Measurements from ENCODE around the gene GALNT16.

The GALNT16 gene

DNA sequence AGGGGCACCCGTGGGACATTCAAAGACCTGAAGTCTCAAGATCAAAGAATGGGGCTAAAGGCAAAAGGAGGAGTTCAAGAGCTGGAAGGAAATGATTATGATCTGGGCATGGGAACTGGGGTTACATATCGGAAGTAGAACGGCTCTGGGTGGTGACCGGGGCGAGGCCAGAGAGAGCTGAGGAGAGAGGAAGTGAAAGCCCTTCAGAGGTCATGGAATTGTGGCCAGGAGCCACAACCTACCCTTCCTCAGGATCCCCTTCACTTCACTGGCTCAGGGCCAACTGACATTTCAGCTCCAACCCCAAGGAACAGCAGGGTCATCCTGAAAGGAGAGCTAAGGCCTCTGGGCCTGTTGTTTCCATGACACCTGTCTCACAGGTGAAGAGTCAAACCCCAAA lies 57.8 kb downstream of the GALNT16 start:
- H3K4me1 ChIP-seq (ENCODE audit: insufficient read depth, low read length) = no peaks in the 10 kb centered on the region
- no peaks in the 10 kb centered on the region for H3K36me3 ChIP-seq (ENCODE audit: insufficient read depth, low read length)
- DNase-seq = no peak
- no peak overlapping the region for H3K9ac ChIP-seq (ENCODE audit: low read depth, low read length)
- H3K4me2 ChIP-seq (ENCODE audit: insufficient read depth, low read length) = no peak overlapping the region
- no peak overlapping the region for H3K4me3 ChIP-seq (ENCODE audit: low read depth in 1 of 2, low read length in 2 of 2)
- no peak for ATAC-seq (ENCODE audit: insufficient read depth, low read depth)
- H3K9me3 ChIP-seq (ENCODE audit: insufficient read depth, low read length, severe bottlenecking) = no peaks in the 10 kb centered on the region
- no peaks in the 10 kb centered on the region for H3K79me2 ChIP-seq (ENCODE audit: insufficient read depth, low read length)
- H3K27ac ChIP-seq (ENCODE audit: low read length) = no peak overlapping the region
- no peaks in the 10 kb centered on the region; the same call in 1 of the 2 replicates for H4K20me1 ChIP-seq (ENCODE audit: insufficient read depth, low read length)
- TF ChIP-seq EZH2 (IDR thresholded peaks at IDR 0.05; ENCODE audit: borderline replicate concordance, low read depth, low read length, severe bottlenecking) = no peak
- TF ChIP-seq, protein P1, sequence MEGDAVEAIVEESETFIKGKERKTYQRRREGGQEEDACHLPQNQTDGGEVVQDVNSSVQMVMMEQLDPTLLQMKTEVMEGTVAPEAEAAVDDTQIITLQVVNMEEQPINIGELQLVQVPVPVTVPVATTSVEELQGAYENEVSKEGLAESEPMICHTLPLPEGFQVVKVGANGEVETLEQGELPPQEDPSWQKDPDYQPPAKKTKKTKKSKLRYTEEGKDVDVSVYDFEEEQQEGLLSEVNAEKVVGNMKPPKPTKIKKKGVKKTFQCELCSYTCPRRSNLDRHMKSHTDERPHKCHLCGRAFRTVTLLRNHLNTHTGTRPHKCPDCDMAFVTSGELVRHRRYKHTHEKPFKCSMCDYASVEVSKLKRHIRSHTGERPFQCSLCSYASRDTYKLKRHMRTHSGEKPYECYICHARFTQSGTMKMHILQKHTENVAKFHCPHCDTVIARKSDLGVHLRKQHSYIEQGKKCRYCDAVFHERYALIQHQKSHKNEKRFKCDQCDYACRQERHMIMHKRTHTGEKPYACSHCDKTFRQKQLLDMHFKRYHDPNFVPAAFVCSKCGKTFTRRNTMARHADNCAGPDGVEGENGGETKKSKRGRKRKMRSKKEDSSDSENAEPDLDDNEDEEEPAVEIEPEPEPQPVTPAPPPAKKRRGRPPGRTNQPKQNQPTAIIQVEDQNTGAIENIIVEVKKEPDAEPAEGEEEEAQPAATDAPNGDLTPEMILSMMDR (IDR thresholded peaks at IDR 0.05; ENCODE audit: borderline replicate concordance, extremely low read depth, low read length, poor library complexity, severe bottlenecking) = no peak
- peaks cover 10% of the 10 kb centered on the region for H3K27me3 ChIP-seq (ENCODE audit: insufficient read depth, low read length, poor library complexity)
- H2AFZ ChIP-seq (ENCODE audit: low read depth, low read length) = no peak overlapping the region

DNA sequence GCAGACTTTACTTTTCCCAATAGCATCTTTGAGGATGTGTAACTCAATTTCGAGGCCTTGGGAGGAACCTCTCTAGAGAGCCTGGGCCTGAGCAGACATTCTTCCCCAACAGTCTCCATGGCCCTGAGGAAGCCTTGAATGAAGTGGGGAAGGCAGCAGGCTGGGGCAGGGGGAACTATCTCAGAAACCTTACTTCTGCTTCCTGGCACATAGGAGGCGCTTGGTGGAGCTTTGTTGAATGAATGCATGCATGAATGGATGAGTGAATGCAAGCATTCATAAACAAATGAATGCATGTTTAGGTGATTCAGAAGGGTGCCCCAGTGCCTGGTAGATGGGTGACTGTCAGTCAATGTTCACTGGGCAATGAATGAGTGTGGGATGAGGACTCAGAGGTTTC lies 58.3 kb downstream of the GALNT16 start:
- no peak for ATAC-seq (ENCODE audit: insufficient read depth, low read depth)
- H3K9ac ChIP-seq (ENCODE audit: low read depth, low read length) = no peak overlapping the region
- H3K4me3 ChIP-seq (ENCODE audit: low read depth in 1 of 2, low read length in 2 of 2) = no peak overlapping the region
- no peak overlapping the region for H2AFZ ChIP-seq (ENCODE audit: low read depth, low read length)
- TF ChIP-seq, protein P1 (IDR thresholded peaks at IDR 0.05; ENCODE audit: borderline replicate concordance, extremely low read depth, low read length, poor library complexity, severe bottlenecking) = no peak
- no peak for TF ChIP-seq EZH2 (IDR thresholded peaks at IDR 0.05; ENCODE audit: borderline replicate concordance, low read depth, low read length, severe bottlenecking)
- no peaks in the 10 kb centered on the region for H3K4me1 ChIP-seq (ENCODE audit: insufficient read depth, low read length)
- no peaks in the 10 kb centered on the region for H3K9me3 ChIP-seq (ENCODE audit: insufficient read depth, low read length, severe bottlenecking)
- H3K79me2 ChIP-seq (ENCODE audit: insufficient read depth, low read length) = no peaks in the 10 kb centered on the region
- no peaks in the 10 kb centered on the region; the same call in 1 of the 2 replicates for H4K20me1 ChIP-seq (ENCODE audit: insufficient read depth, low read length)
- no peak overlapping the region for H3K27ac ChIP-seq (ENCODE audit: low read length)
- no peak for DNase-seq
- no peaks in the 10 kb centered on the region for H3K36me3 ChIP-seq (ENCODE audit: insufficient read depth, low read length)
- H3K27me3 ChIP-seq (ENCODE audit: insufficient read depth, low read length, poor library complexity) = peaks cover 10% of the 10 kb centered on the region
- H3K4me2 ChIP-seq (ENCODE audit: insufficient read depth, low read length) = no peak overlapping the region

DNA sequence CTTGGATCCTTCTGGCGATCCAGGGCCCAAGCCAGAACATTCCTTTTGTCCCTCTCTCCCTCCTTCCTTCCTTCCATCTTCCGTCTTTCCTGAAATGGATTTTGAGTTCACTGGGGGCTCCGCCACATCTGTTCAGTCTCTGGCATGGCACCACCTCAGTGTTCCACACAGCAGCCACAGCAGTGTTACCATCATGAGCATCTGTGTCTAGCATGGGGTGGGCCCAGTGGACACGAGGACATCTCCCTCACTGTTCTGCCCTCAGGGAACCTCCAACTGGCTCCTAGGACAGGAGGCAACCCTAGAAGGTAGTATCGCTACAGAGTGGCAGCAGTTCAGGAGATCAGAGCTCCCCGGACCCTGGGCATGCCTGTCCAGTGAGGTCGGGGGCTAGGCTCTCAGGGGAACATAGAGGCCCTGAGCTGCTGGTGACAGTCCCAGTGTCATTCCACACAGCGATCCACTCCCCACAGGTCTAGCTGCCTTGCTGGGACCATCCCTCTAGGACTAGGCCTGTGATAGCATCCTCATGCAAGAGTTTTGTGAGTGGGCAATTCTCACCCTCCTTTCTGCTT lies 59.0 kb downstream of the GALNT16 start:
- no peak overlapping the region for H3K9ac ChIP-seq (ENCODE audit: low read depth, low read length)
- TF ChIP-seq, protein P1 (IDR thresholded peaks at IDR 0.05; ENCODE audit: borderline replicate concordance, extremely low read depth, low read length, poor library complexity, severe bottlenecking) = no peak
- H3K9me3 ChIP-seq (ENCODE audit: insufficient read depth, low read length, severe bottlenecking) = no peaks in the 10 kb centered on the region
- no peak overlapping the region for H3K27ac ChIP-seq (ENCODE audit: low read length)
- no peaks in the 10 kb centered on the region for H3K79me2 ChIP-seq (ENCODE audit: insufficient read depth, low read length)
- no peaks in the 10 kb centered on the region for H3K36me3 ChIP-seq (ENCODE audit: insufficient read depth, low read length)
- no peak overlapping the region for H3K4me3 ChIP-seq (ENCODE audit: low read depth in 1 of 2, low read length in 2 of 2)
- no peaks in the 10 kb centered on the region for H3K4me1 ChIP-seq (ENCODE audit: insufficient read depth, low read length)
- DNase-seq = no peak
- H3K27me3 ChIP-seq (ENCODE audit: insufficient read depth, low read length, poor library complexity) = peaks cover 10% of the 10 kb centered on the region
- H2AFZ ChIP-seq (ENCODE audit: low read depth, low read length) = no peak overlapping the region
- H3K4me2 ChIP-seq (ENCODE audit: insufficient read depth, low read length) = no peak overlapping the region
- H4K20me1 ChIP-seq (ENCODE audit: insufficient read depth, low read length) = no peaks in the 10 kb centered on the region; the same call in 1 of the 2 replicates
- ATAC-seq (ENCODE audit: insufficient read depth, low read depth) = no peak

DNA sequence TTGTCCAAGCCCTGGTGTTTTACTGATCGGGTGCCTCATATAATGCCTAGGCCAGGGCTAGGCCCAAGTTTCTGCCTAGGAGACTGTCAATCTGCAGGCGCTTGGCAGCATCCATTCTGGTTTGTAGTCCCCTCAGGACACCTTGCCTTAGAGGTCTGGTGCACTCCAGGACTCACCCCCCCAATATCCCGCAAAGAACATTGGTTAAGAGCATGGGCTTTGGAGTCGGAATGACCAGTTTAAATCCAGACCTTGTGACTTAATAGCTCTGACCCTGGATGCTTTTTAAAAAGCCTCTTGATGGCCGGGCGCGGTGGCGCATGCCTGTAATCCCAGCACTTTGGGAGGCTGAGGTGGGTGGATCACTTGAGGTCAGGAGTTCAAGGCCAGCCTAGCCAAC lies 60.0 kb downstream of the GALNT16 start:
- Histone ChIP-seq H3K4me3 (ENCODE audit: low read depth in 1 of 2, low read length in 2 of 2) (no peak overlapping the region), H3K79me2 (ENCODE audit: insufficient read depth, low read length) (no peaks in the 10 kb centered on the region), H3K9me3 (ENCODE audit: insufficient read depth, low read length, severe bottlenecking) (no peaks in the 10 kb centered on the region), H2AFZ (ENCODE audit: low read depth, low read length) (no peak overlapping the region), H3K27me3 (ENCODE audit: insufficient read depth, low read length, poor library complexity) (peaks cover 7% of the 10 kb centered on the region), H3K36me3 (ENCODE audit: insufficient read depth, low read length) (no peaks in the 10 kb centered on the region), H4K20me1 (ENCODE audit: insufficient read depth, low read length) (no peaks in the 10 kb centered on the region; the same call in 1 of the 2 replicates), H3K9ac (ENCODE audit: low read depth, low read length) (no peak overlapping the region), H3K27ac (ENCODE audit: low read length) (no peak overlapping the region), H3K4me2 (ENCODE audit: insufficient read depth, low read length) (no peak overlapping the region), H3K4me1 (ENCODE audit: insufficient read depth, low read length) (no peaks in the 10 kb centered on the region)
- no peak for DNase-seq
- TF ChIP-seq, protein P1 (IDR thresholded peaks at IDR 0.05; ENCODE audit: borderline replicate concordance, extremely low read depth, low read length, poor library complexity, severe bottlenecking) = no peak
- no peak for TF ChIP-seq EZH2 (IDR thresholded peaks at IDR 0.05; ENCODE audit: borderline replicate concordance, low read depth, low read length, severe bottlenecking)
- ATAC-seq (ENCODE audit: insufficient read depth, low read depth) = no peak
